Stimulated activated CD4-positive, alpha-beta T cell treated with anti-CD3 and anti-CD28 coated beads, Interleukin-4, amount 100 ng/mL, for 4 hours (primary cell): ENCODE results near the gene ACKR2.

Experiments
- DNase-seq, 2 experiments: peaks; one replicate each; pipeline ENCODE4 v3.0.0-alpha.2; 2020

Gene ACKR2

GRCh38 chr3:42830437-42831320 lies 21.4 kb downstream of the ACKR2 start:
- DNase-seq, result no peak

GRCh38 chr3:42831321-42831713 lies 22.1 kb downstream of the ACKR2 start:
- peak; percentile 56 to 61 for DNase-seq

DNA sequence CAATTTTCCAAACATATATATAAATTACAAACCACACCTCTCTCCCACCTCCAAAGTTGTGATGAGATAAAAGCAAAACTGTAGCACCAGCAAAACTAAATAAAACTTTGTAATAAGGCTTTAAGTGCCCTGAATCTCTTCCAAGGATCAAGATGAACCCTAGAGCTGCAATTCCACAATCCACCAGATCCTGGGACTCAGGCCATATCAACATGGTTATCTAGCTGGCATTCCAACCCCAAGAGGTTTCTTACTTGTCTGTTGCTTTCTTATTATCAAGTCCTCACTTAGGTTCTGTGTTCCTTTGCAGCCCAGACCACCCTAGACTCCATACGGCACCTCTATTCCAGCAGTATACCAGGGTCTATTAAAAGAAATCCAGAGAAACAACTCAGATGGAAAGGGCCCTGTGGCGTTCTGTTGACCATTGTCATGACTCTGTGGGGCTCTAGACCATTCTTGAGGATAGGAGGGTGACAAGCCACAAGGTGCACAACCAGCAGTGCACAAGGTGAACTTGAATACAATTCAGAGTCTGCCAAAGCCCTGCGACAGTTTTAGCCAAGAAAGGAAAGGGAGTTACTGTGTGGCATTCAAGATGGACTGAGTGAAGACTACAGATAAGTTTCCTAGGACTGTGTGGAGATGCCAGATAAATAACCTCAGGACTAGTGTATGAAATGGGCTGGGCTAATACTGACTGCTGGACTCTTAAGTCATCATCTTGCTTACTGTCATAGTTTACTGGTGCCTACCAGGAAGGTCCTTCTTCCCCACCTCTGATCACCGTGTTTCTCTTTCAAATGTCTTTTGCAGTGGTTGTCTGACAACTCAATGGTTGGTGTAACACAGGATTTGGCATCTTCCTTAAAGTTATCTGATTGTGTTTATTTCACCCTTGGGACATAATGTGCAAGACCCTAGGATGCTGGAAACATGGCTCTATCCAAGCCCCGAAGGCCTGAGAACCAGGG lies 27.2 kb downstream of the ACKR2 start:
- DNase-seq, result no peak

DNA sequence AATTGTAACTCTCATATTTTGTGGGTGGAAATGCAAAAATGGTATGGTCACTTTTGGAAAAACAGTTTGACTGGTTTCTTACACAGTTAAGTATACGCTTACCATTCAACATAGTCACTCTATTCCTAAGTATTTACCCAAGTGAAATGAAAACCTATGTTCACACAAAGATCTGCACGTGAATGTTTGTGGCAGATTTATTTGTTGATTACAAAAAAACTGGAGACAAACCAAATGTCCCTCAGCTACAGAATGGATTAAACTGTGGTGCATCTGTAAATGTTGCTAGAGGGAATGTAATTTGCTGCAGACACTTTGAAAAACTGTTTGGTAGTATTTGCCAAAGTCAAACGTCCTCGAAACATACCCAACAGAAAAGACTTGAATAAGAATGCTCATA lies 29.3 kb downstream of the ACKR2 start:
- DNase-seq, result no peak

GRCh38 chr3:42839616-42840015 lies 30.4 kb downstream of the ACKR2 start:
- no peak for DNase-seq

DNA sequence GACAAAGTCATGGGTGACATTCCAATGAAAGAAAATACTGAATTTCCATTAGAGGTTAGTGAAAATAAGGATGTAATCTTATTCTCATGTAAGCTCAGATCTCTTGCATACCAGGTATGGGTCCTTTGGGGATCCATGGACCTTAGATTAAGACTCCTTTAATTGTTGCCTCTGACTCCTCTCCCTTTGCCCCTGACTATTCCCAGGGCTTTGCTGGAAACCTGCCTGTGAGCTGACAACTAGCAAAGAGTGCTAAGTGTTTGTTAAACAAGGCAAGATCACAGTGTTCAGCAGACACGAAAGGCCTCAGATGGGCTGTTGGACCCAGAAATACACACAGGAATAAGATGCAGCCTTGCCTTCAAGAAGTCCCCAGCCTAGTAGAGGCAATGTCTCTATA lies 32.1 kb downstream of the ACKR2 start:
- DNase-seq, result no peak

DNA sequence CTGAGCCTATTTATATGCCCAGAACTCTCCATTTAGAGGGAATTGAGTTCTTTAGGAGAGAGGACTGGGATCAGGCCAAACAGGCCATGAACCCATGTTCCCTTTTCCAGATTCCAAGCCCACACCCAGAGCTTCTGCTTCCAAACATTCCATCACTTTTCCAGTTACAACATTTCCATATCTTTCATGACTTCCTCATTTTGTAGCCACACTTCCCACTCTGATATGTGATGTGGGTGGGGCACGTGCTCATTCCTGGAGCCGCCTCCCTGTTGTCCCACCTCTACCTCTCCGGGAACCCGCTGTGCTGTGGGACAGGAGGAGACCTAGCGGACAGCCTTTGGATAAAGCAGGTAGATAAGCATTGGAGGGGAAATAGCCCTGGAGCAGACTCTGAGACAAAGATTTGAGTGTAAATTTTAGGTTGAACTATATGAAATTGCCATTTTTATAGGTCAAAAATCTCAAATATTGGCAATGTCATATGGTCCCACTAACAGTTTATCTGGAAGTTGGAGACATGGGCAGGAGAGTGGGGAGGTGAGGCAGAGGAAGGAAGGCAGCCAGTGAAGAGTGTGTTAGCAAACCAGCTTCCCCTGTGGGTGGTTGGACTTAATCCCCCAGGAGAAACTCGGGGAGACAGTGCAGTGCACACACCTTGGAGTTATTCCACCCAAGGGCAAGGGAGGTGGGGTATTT lies 34.6 kb downstream of the ACKR2 start:
- no peak for DNase-seq

DNA sequence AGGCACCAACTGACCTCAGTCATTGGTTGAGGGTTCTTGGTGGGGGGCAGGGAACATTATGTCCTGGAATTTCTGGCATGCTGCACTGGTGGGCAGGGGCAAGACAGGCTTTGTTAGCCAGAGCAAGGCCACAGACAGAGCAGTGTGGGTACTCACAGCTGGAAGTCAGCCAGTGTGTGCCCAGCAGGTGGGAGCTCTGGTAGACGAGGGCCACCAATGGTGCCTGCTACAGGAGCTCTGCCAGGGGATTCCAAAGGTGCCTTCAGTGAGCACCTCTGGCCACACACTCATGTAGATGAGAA lies 35.1 kb downstream of the ACKR2 start:
- no peak for DNase-seq

- no peak for DNase-seq
These were observed 35.6 kb downstream of the ACKR2 start for GRCh38 chr3:42844815-42845214.

- no peak for DNase-seq
These were observed 37.7 kb downstream of the ACKR2 start for GRCh38 chr3:42846685-42847522.

DNA sequence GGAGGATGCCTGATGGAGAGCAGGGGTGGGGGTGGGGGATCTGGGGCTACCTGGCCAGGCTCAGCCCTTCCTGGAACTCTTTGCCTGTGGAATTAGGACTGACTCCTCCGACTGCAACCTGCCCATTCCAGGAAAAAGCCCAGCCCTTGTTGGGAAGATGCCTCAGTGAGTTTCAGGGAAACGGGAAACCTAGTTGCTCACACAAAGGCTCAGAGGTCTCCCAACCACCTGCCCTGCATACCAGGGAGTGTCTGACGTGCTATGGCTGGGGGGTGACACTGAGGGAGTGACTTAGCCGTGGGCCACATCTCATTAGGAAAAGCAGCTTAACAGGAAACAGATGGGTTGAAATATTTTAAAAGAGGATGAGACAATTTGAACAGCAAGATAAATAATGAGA lies 38.5 kb downstream of the ACKR2 start:
- DNase-seq, result no peak

DNA sequence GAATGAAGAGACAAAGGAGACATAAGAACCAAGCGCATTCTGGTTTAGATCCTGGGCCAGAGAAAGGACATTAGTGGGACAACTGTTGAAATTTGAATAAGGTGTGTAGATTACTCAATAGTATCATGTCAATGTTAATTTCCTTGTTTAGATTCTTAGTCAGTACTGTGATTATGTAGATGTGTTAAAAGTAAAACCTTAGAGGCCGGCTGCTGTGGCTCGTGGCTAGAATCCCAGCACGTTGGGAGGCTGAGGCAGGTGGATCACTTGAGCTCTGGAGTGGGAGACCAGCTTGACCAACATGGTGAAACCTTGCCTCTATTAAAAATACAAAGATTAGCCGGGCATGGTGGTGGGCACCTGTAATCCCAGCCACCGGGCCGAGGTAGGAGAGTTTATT lies 39.8 kb downstream of the ACKR2 start:
- no peak for DNase-seq

DNA sequence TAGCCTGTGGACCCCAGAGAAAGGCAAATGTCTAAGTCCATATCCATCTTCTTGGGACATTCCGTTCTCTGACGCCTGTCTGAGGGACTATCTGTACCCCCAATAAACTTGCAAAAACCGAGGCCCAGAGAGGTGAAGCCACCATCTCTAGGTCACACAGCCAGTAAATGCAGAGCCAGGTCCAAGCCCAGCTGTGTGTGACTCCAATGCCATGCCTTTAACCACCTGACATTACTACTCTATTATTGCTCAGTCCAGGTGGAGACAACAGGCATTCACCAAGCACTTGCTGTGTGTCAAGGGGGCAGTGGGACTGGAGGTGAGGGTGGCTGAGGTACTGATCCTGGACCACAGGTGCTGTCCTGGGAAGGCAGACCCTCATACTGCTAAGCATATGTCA lies 41.0 kb downstream of the ACKR2 start:
- DNase-seq, result no peak

DNA sequence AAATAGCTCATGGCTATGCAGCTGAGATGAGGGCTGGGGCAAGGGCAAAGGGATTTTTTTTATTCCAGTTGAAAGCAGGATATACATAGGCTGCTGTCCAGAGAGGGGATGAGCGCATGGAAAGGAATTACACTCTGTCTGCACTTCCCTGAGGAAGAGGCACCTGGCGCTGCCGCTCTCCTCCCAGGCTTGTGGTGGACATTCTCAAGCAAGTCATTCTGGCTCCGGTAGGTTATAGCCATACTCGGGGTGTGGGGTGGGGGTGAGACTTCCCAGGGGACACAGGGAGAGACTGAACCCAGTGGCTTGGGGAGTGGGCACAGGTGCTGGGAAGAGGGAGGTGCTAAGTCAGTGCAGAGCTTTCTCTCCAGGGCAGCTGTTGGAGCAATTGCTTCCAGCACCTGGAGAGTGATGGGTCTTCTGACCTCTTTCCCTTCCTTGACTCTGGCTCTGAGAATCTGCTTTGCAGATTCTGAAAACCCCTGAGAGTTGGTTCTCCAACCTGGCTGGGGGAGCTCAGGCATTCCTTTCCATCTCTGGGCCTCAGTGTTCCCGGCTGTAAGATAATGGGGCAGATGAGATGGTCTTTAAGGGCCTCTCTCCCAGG lies 42.1 kb downstream of the ACKR2 start:
- DNase-seq, result no peak

- no peak for DNase-seq
These were observed 43.2 kb downstream of the ACKR2 start for GRCh38 chr3:42852441-42852840.

DNA sequence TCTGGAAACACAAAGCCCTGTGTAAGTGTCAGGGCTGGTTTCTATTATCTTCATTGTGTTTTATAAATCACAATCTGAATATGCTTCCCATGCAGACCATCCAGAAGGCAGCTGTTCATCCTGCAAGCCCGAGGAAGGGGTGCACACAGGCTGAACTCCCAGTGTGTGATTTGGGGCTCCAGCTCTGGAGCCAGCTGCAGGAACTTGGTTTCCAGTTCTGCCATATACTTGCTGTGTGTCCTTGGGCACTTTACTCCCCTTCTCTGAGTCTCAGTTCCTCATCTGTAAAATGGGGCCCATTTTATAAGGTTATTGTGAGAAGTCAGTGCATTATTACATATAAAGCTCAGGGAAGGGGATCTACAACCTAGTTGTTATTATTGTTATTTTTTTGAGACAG lies 43.8 kb downstream of the ACKR2 start:
- no peak for DNase-seq

DNA sequence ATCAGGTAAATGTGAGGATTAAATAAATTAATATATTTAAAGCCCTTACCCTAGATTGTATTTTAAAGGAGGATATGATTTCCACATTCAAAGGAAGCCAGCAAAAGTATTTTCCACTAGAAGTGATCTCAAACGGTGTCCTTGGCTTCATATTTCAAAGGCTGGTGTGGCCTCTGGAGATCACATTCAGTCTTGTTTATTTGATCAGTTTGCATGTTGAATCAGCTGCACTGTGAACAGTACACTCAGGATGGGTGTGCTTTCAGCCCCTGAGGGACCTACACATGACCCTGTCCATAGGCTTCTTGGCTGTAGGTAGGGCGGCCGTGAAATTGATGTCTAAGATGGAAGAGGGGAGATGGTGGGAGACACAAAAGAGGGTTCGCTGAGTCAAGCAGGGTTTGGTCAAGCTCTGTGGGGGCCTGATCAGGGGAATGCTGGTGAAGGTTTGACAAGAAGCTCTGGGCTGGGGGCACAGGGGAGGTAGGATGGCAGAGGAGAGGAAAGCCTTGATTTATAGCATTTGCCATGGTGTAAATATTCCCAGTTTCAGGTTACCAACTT lies 44.6 kb downstream of the ACKR2 start:
- DNase-seq, result no peak

DNA sequence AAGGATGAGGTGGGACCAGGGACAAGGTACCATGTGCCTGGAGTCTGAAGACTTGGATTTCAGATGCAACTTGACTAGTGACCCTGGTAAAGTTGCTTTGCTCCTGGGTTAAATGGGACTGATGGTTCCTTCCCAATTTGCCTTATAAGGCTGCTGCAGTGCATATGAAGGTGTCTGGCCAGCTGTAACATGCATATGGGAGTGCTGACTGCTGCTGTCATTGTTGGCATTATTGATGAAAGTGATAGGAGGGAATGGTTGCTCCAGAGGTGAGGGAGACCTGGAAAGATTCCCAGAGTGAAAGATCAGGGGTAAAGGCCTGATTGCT lies 45.9 kb downstream of the ACKR2 start:
- no peak for DNase-seq

- no peak for DNase-seq
These were observed 46.5 kb downstream of the ACKR2 start for GRCh38 chr3:42855547-42856380.

DNA sequence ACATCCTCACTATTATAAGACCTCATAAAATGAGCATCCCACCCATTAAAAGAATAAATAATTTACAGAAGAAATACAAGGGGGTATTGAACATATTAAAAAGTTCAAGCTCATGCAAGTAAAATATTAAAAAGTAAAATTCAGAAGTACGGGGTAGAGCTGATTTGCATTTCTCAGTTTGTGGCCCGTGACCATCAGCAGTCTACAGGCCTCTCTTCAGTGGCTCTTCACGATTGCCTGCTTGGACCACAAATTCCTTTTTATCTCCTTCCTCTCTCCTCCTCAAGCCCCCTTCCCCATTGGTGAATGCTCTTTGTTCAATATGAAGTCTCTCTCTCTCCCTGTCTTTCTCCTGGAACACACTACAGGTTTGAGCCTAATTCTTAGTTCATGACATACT lies 47.3 kb downstream of the ACKR2 start:
- DNase-seq, result no peak
